Smooth muscle cell (in vitro differentiated cells): Measurements from ENCODE around the gene PNISR. TPM values are rescaled to one million over a fixed set of nuclear protein-coding genes. Genes with fewer than 3 reads are reported as not detected.

Experiments used
- DNase-seq: peaks from one replicate; lab custom pipeline; 2025; ENCODE audit not compliant: unreplicated experiment; lab: John Stamatoyannopoulos, UW
- H2AFZ ChIP-seq: fragments of 200-600 bp; sonication (generic); 2 replicates; pipeline ENCODE4 v1.6.0; 2016; ENCODE audit warnings: antibody characterized with exemption, low read depth, mild to moderate bottlenecking
- H3F3A ChIP-seq: fragments of 200-600 bp; sonication (generic); 2 replicates; pipeline ENCODE4 v1.6.0; 2017; ENCODE audit warnings: antibody characterized with exemption, low read depth
- H3K27ac ChIP-seq: fragments of 200-600 bp; sonication (generic); 2 replicates; pipeline ENCODE4 v1.5.1; 2016; ENCODE audit warnings: low read depth, mild to moderate bottlenecking
- H3K27me3 ChIP-seq: fragments of 200-600 bp; sonication (generic); 2 replicates; pipeline ENCODE4 v1.6.1; 2016; ENCODE audit warnings: low read depth, mild to moderate bottlenecking
- H3K36me3 ChIP-seq: fragments of 200-600 bp; sonication (generic); 2 replicates; pipeline ENCODE4 v1.5.1; 2016; ENCODE audit warnings: low read depth
- H3K4me1 ChIP-seq: fragments of 200-600 bp; sonication (generic); 2 replicates; pipeline ENCODE4 v1.5.1; 2016; ENCODE audit warnings: low read depth
- H3K4me2 ChIP-seq: fragments of 200-600 bp; sonication (generic); 2 replicates; pipeline ENCODE4 v1.6.0; 2016; ENCODE audit warnings: mild to moderate bottlenecking
- H3K4me3 ChIP-seq: fragments of 200-600 bp; sonication (generic); 2 replicates; pipeline ENCODE4 v1.5.1; 2016; ENCODE audit warnings: mild to moderate bottlenecking
- H3K79me2 ChIP-seq: fragments of 200-600 bp; sonication (generic); 2 replicates; pipeline ENCODE4 v1.6.0; 2016; ENCODE audit warnings: low read depth, mild to moderate bottlenecking
- H3K9ac ChIP-seq: fragments of 200-600 bp; sonication (generic); 2 replicates; pipeline ENCODE4 v1.6.0; 2016; ENCODE audit warnings: low read depth
- H3K9me3 ChIP-seq: fragments of 200-600 bp; sonication (generic); replicated peaks from 2 replicates; pipeline ENCODE4 v1.5.1; 2016; ENCODE audit warnings: low read depth
- H4K20me1 ChIP-seq: fragments of 200-600 bp; sonication (generic); 2 replicates; pipeline ENCODE4 v1.6.0; 2016; ENCODE audit warnings: low read depth
- WGBS: methylation state at CpG from one replicate; pipeline ENCODE4 v1.1.7; 2016; ENCODE audit warnings: low lambda C conversion rate; 5-methylcytosine and 5-hydroxymethylcytosine counted together
- polyA plus RNA-seq: library from polyadenylated mRNA; unstranded; fragments of >200 nt; fragmentation: Nextera tagmentation; extraction: Ambion mirVana; gene quantifications from 2 replicates; pipeline ENCODE4 v1.2.1, GENCODE V29; 2016
- total RNA-seq: library from RNA; depleted of rRNA; stranded (reverse); fragments of >200 nt; gene quantifications from 2 replicates; pipeline ENCODE4 v1.2.3, GENCODE V29; 2014
- TF ChIP-seq, protein P1 (sequence below): fragments of 200-600 bp; sonication (generic); IDR thresholded peaks from 2 replicates; pipeline ENCODE4 v1.5.1; 2017; ENCODE audit warnings: borderline replicate concordance, mild to moderate bottlenecking, antibody characterized with exemption; ENCODE audit not compliant: insufficient read depth, poor library complexity, severe bottlenecking

PNISR gene
- total and polyA plus RNA-seq, 2 experiments from 2014 or later = 52.6 to 119 TPM

- no peaks in the 10 kb centered on the region for H3K4me1 ChIP-seq
- H3K9ac ChIP-seq = no peak overlapping the region
- no peak for DNase-seq
- H3K27ac ChIP-seq = no peak overlapping the region
- H3K27me3 ChIP-seq = no peaks in the 10 kb centered on the region
- H2AFZ ChIP-seq = no peak overlapping the region
- no peaks in the 10 kb centered on the region for H3F3A ChIP-seq
- H3K4me2 ChIP-seq = no peak overlapping the region
- TF ChIP-seq, protein P1, sequence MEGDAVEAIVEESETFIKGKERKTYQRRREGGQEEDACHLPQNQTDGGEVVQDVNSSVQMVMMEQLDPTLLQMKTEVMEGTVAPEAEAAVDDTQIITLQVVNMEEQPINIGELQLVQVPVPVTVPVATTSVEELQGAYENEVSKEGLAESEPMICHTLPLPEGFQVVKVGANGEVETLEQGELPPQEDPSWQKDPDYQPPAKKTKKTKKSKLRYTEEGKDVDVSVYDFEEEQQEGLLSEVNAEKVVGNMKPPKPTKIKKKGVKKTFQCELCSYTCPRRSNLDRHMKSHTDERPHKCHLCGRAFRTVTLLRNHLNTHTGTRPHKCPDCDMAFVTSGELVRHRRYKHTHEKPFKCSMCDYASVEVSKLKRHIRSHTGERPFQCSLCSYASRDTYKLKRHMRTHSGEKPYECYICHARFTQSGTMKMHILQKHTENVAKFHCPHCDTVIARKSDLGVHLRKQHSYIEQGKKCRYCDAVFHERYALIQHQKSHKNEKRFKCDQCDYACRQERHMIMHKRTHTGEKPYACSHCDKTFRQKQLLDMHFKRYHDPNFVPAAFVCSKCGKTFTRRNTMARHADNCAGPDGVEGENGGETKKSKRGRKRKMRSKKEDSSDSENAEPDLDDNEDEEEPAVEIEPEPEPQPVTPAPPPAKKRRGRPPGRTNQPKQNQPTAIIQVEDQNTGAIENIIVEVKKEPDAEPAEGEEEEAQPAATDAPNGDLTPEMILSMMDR = no peak
- H3K9me3 ChIP-seq = no peaks in the 10 kb centered on the region
- peaks cover 55% of the 10 kb centered on the region for H3K79me2 ChIP-seq
- peaks cover 32% of the 10 kb centered on the region for H3K36me3 ChIP-seq
- peaks cover 59% of the 10 kb centered on the region for H4K20me1 ChIP-seq
- no peak overlapping the region for H3K4me3 ChIP-seq
Observed at GRCh38 chr6:99409672-99410071, 15.4 kb downstream of the PNISR start.

GRCh38 chr6:99407076-99407475 lies 18.0 kb downstream of the PNISR start:
- 85% methylated on average over 7 of the region's 7 CpGs for WGBS
- no peak for DNase-seq
- H3K4me1 ChIP-seq = no peaks in the 10 kb centered on the region
- H3K27ac ChIP-seq = no peak overlapping the region
- H3K4me3 ChIP-seq = no peak overlapping the region
- no peaks in the 10 kb centered on the region for H3F3A ChIP-seq
- H3K9ac ChIP-seq = no peak overlapping the region
- H2AFZ ChIP-seq = no peak overlapping the region
- TF ChIP-seq, protein P1 = no peak
- H3K79me2 ChIP-seq = peaks cover 30% of the 10 kb centered on the region
- peaks cover 37% of the 10 kb centered on the region for H4K20me1 ChIP-seq
- H3K36me3 ChIP-seq = peaks cover 50% of the 10 kb centered on the region
- H3K27me3 ChIP-seq = no peaks in the 10 kb centered on the region
- H3K9me3 ChIP-seq = no peaks in the 10 kb centered on the region
- H3K4me2 ChIP-seq = no peak overlapping the region

DNA sequence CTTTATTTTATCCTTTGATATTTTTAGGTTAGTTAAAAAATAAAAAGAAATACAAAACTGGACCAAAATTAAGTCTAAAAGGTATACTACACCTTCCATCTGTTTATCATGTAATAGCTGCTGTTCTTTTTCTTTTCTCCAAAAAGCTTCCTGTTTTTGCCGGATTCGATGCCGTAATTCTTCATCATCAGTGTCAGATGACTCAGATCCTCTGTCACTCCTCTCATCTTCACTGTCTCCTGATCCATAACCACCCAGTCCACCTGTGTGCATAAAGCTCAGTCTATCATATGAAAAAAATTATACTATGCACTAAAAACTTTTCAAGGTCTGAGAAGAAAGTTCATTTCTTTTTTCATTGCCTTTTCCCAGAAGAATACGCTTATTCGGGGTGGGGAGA lies 22.7 kb downstream of the PNISR start:
- WGBS = 97% methylated on average over 5 of the region's 5 CpGs
- TF ChIP-seq, protein P1 = no peak
- no peak overlapping the region for H2AFZ ChIP-seq
- H3K4me3 ChIP-seq = no peak overlapping the region
- H3K9ac ChIP-seq = no peak overlapping the region
- no peak overlapping the region for H3K27ac ChIP-seq
- H3K9me3 ChIP-seq = no peaks in the 10 kb centered on the region
- no peaks in the 10 kb centered on the region for H3K27me3 ChIP-seq
- H3K4me2 ChIP-seq = no peak overlapping the region
- H3F3A ChIP-seq = peaks cover 12% of the 10 kb centered on the region
- no peaks in the 10 kb centered on the region for H3K4me1 ChIP-seq
- H4K20me1 ChIP-seq = peaks cover 5% of the 10 kb centered on the region
- DNase-seq = no peak
- H3K36me3 ChIP-seq = peaks cover 66% of the 10 kb centered on the region
- H3K79me2 ChIP-seq = peaks cover 1% of the 10 kb centered on the region

- peaks cover 15% of the 10 kb centered on the region for H3F3A ChIP-seq
- no peaks in the 10 kb centered on the region for H3K27me3 ChIP-seq
- DNase-seq = no peak
- peaks cover 23% of the 10 kb centered on the region for H3K36me3 ChIP-seq
- H3K27ac ChIP-seq = no peak overlapping the region
- H3K9me3 ChIP-seq = no peaks in the 10 kb centered on the region
- no peaks in the 10 kb centered on the region for H4K20me1 ChIP-seq
- H3K4me3 ChIP-seq = no peak overlapping the region
- H3K4me1 ChIP-seq = peaks cover 7% of the 10 kb centered on the region
- TF ChIP-seq, protein P1 = no peak
- H3K4me2 ChIP-seq = no peak overlapping the region
- no peaks in the 10 kb centered on the region for H3K79me2 ChIP-seq
- 0% methylated on average over 1 of the region's 1 CpG for WGBS
- no peak overlapping the region for H2AFZ ChIP-seq
- H3K9ac ChIP-seq = no peak overlapping the region
Observed at GRCh38 chr6:99397287-99397686, 27.8 kb downstream of the PNISR start.
